Osteoblast (primary cell): ENCODE results near the gene LANCL3. TPM values are rescaled to one million over a fixed set of nuclear protein-coding genes. Genes with fewer than 3 reads are reported as not detected.
"Not testable (repeated sequence)": the region's sequence is repeated elsewhere in the genome, so short reads cannot be mapped to it uniquely, and the experiment has no call there.

Experiments
- DNase-seq: peaks from one replicate; pipeline ENCODE4 v3.0.0; 2011; ENCODE audit warnings: low spot score, mixed read lengths; ENCODE audit not compliant: insufficient read length; ENCODE audit errors: missing footprints
- H2AFZ ChIP-seq: 2 replicates; pipeline ENCODE4 v1.6.0; 2011; ENCODE audit warnings: mild to moderate bottlenecking, low read length
- H3K27ac ChIP-seq: 2 replicates; pipeline ENCODE4 v1.5.1; 2011; ENCODE audit warnings: mild to moderate bottlenecking, low read depth, low read length, moderate library complexity
- H3K27me3 ChIP-seq: 2 replicates; pipeline ENCODE4 v1.6.0; 2012; ENCODE audit warnings: mild to moderate bottlenecking, control low read depth, inconsistent platforms, low read length, moderate library complexity; ENCODE audit not compliant: insufficient read depth
- H3K36me3 ChIP-seq: 2 replicates; pipeline ENCODE4 v1.5.1; 2011; ENCODE audit warnings: mild to moderate bottlenecking, low read length, control low read depth, moderate library complexity; ENCODE audit not compliant: insufficient read depth
- H3K4me1 ChIP-seq: 2 replicates; pipeline ENCODE4 v1.5.1; 2011; ENCODE audit warnings: mild to moderate bottlenecking, low read length, control low read depth, moderate library complexity; ENCODE audit not compliant: insufficient read depth
- H3K4me2 ChIP-seq: 2 replicates; pipeline ENCODE4 v1.6.0; 2011; ENCODE audit warnings: mild to moderate bottlenecking, low read length; ENCODE audit not compliant: insufficient read depth
- H3K4me3 ChIP-seq: fragments of 200-600 bp; sonication (generic); 3 replicates; pipeline ENCODE4 v1.5.1; 2012; ENCODE audit warnings: mild to moderate bottlenecking, low read length, inconsistent platforms; ENCODE audit not compliant: insufficient read depth
- H3K79me2 ChIP-seq: 2 replicates; pipeline ENCODE4 v1.6.0; 2012; ENCODE audit warnings: mild to moderate bottlenecking, low read length, control low read depth, inconsistent platforms; ENCODE audit not compliant: insufficient read depth
- H3K9me3 ChIP-seq: 2 replicates; pipeline ENCODE4 v1.5.1; 2011; ENCODE audit warnings: low read depth, low read length, control low read depth
- H4K20me1 ChIP-seq: 2 replicates; pipeline ENCODE4 v1.6.0; 2012; ENCODE audit warnings: mild to moderate bottlenecking, low read length, control low read depth; ENCODE audit not compliant: insufficient read depth
- total RNA-seq: library from RNA; depleted of rRNA; stranded (reverse); fragments of >200 nt; gene quantifications from 2 replicates; pipeline ENCODE4 v1.2.3, GENCODE V29; 2012
- TF ChIP-seq, protein P1 (sequence below): IDR thresholded peaks from 2 replicates; pipeline ENCODE4 v1.5.1; 2011; ENCODE audit warnings: mild to moderate bottlenecking, low read depth, low read length, moderate library complexity; ENCODE audit errors: extremely low read depth

Gene LANCL3
- total RNA-seq, 1 donor: 0.72 TPM

DNA sequence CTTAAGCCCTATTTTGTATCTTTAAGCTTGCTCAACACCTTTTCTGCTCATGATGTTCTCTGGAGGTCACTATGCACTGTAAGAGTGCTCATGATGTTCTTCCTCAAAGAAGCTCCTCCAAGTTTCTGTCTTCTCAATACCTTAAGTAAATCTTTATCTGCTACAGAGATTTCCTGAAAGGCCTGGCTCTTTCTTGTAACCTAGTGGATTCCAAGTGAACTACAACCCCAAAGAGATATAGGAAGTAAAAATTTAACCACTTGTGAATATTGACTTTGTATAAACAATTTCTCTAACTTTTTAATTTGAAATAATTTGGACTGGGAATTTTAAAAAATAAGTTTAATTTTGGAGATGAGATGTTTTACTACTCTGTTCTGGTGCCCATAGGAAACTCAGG, 74.8 kb downstream of the LANCL3 start:
- no peaks in the 10 kb centered on the region for H3K36me3 ChIP-seq
- no peak overlapping the region for H3K27ac ChIP-seq
- no peaks in the 10 kb centered on the region for H3K4me1 ChIP-seq
- no peaks in the 10 kb centered on the region for H3K27me3 ChIP-seq
- no peak overlapping the region for H3K4me3 ChIP-seq
- no peaks in the 10 kb centered on the region for H3K79me2 ChIP-seq
- no peak for DNase-seq
- H3K4me2 ChIP-seq: no peak overlapping the region
- H4K20me1 ChIP-seq: no peaks in the 10 kb centered on the region
- H3K9me3 ChIP-seq: no peaks in the 10 kb centered on the region
- TF ChIP-seq, protein P1, sequence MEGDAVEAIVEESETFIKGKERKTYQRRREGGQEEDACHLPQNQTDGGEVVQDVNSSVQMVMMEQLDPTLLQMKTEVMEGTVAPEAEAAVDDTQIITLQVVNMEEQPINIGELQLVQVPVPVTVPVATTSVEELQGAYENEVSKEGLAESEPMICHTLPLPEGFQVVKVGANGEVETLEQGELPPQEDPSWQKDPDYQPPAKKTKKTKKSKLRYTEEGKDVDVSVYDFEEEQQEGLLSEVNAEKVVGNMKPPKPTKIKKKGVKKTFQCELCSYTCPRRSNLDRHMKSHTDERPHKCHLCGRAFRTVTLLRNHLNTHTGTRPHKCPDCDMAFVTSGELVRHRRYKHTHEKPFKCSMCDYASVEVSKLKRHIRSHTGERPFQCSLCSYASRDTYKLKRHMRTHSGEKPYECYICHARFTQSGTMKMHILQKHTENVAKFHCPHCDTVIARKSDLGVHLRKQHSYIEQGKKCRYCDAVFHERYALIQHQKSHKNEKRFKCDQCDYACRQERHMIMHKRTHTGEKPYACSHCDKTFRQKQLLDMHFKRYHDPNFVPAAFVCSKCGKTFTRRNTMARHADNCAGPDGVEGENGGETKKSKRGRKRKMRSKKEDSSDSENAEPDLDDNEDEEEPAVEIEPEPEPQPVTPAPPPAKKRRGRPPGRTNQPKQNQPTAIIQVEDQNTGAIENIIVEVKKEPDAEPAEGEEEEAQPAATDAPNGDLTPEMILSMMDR: no peak
- H2AFZ ChIP-seq: no peak overlapping the region

DNA sequence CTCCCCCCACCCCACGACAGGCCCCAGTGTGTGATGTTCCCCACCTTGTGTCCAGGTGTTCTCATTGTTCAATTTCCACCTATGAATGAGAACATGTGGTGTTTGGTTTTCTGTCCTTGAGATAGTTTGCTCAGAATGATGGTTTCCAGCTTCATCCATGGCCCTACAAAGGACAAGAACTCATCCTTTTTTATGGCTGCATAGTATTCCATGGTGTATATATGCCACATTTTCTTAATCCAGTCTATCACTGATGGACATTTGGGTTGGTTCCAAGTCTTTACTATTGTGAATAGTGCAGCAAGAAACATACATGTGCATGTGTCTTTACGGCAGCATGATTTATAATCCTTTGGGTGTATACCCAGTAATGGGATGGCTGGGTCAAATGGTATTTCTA, 79.4 kb downstream of the LANCL3 start:
- not testable (repeated sequence) for H3K4me2 ChIP-seq, H3K27me3 ChIP-seq, H4K20me1 ChIP-seq, H3K9me3 ChIP-seq, H3K36me3 ChIP-seq, DNase-seq, H3K4me3 ChIP-seq, H3K4me1 ChIP-seq, H3K27ac ChIP-seq, H2AFZ ChIP-seq, H3K79me2 ChIP-seq

DNA sequence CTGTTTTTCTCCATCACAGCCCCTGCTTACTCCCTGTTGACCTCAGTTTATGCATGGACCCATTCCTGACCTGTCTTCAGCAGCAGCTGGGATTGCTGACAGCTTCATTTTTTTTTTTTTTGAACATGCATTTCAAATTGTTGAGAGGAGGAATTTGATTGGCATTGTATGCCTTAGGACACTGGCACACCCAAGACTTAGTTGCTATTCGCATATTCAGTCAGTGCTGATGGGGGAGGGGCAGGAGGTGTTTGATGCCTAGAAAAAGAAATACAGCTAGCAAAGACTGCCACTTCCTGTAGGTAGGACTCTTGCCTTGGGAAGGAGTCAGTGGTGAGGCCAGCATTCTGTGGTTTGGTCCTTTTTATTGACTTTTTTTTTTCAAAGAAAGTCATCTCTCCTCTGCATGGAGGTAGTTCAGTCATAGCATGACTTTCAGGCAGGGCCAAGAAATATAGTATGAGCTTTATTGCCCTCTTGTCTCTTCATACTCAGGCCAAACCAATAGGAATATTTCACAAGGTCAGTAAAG, 80.5 kb downstream of the LANCL3 start:
- no peak overlapping the region for H3K4me2 ChIP-seq
- TF ChIP-seq, protein P1: no peak

DNA sequence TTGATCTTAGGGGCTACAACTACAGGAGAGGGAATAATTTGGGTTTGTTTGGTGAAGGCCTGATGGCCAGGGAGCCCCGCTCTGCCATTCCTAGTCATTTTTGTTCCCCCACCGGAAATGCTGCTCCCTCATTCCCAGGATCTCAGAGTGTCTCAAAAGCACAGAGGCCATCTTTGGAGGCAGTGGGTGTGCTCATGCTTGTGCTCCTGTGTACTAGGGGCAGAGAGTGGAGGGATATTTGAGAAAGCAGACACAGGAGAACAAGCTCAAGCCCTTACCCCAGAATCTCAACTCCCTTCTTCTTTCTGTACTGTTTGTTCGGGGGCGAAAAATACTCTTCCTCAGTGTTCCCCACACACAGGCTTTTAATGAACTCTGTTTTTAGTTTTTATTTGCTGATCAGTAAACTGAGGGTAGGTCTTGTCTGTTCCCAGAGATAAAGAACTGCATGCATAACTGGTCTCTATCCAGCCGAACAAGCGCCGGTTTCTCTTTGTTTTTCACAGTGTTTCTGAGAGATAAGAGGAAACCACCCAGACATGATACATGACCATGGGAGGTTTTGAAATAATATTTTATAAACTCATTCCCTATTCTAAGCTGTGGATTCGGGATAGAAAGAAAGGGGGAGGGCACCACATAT, 81.2 kb downstream of the LANCL3 start:
- Histone ChIP-seq H3K4me2 (no peak overlapping the region), H3K27ac (no peak overlapping the region), H3K79me2 (no peaks in the 10 kb centered on the region), H3K36me3 (no peaks in the 10 kb centered on the region), H3K4me3 (no peak overlapping the region), H4K20me1 (no peaks in the 10 kb centered on the region), H2AFZ (no peak overlapping the region), H3K4me1 (no peaks in the 10 kb centered on the region), H3K9me3 (no peaks in the 10 kb centered on the region), H3K27me3 (no peaks in the 10 kb centered on the region)
- DNase-seq: peak; percentile 62
- TF ChIP-seq, protein P1: no peak

More for the DNA sequence above, 80.5 kb downstream of the LANCL3 start:
- no peaks in the 10 kb centered on the region for H3K27me3 ChIP-seq
- H3K4me1 ChIP-seq: no peaks in the 10 kb centered on the region
- H3K36me3 ChIP-seq: no peaks in the 10 kb centered on the region
- H4K20me1 ChIP-seq: no peaks in the 10 kb centered on the region
- H3K4me3 ChIP-seq: no peak overlapping the region
- H3K79me2 ChIP-seq: no peaks in the 10 kb centered on the region
- no peak for DNase-seq
- H2AFZ ChIP-seq: no peak overlapping the region
- no peaks in the 10 kb centered on the region for H3K9me3 ChIP-seq
- no peak overlapping the region for H3K27ac ChIP-seq
